ENCODE data around the gene TRAPPC3L. TPM values are rescaled to one million over a fixed set of nuclear protein-coding genes. Genes with fewer than 3 reads are reported as not detected.

The TRAPPC3L gene
- total and polyA plus RNA-seq, 2 of the 8 experiments (the other 6 are each of a cell fraction or from before 2014, with no cell fraction given): not detected

- Histone ChIP-seq H3K9me3 (ENCODE audit: insufficient read depth in 2 of 2, low read depth in 1 of 2, low read length in 1 of 2) (no peaks in the 10 kb centered on the region), H3K79me2 (ENCODE audit: control insufficient read depth in 1 of 2, insufficient read depth in 2 of 2, low read length in 2 of 2) (no peaks in the 10 kb centered on the region), H2BK5ac (ENCODE audit: low read depth, low read length) (no peak overlapping the region), H3K4me1 (replicated peaks in 1 of 4; ENCODE audit: control insufficient read depth in 3 of 4, insufficient read depth in 4 of 4, low read length in 3 of 4) (no peaks in the 10 kb centered on the region), H4K8ac (ENCODE audit: extremely low read depth, insufficient read depth, low read length) (no peak overlapping the region), H4K20me1 (replicated peaks in 1 of 2; ENCODE audit: control insufficient read depth in 1 of 2, insufficient read depth in 2 of 2, low read length in 2 of 2) (no peaks in the 10 kb centered on the region), H2BK12ac (ENCODE audit: low read depth, low read length) (no peak overlapping the region), H3K4ac (replicated peaks; ENCODE audit: insufficient read length, low read depth, low read length) (no peak overlapping the region), H3K9ac (replicated peaks in 1 of 4; ENCODE audit: extremely low read depth in 1 of 4, low read depth in 3 of 4, low read length in 3 of 4) (no peak overlapping the region), H4K5ac (ENCODE audit: insufficient read length, low read depth, low read length) (no peak overlapping the region), H2BK20ac (ENCODE audit: low read length) (no peak overlapping the region), H3K18ac (ENCODE audit: extremely low read depth, low read length) (no peak overlapping the region), H3K36me3 (ENCODE audit: control insufficient read depth in 2 of 4, insufficient read depth in 4 of 4, low read length in 3 of 4) (no peaks in the 10 kb centered on the region), H3K56ac (replicated peaks; ENCODE audit: insufficient read length, low read depth, low read length) (no peak overlapping the region), H3K23ac (ENCODE audit: insufficient read length) (no peak overlapping the region), H3K23me2 (ENCODE audit: low read depth, low read length) (no peaks in the 10 kb centered on the region), H3K14ac (ENCODE audit: insufficient read length) (no peak overlapping the region), H3K27ac (ENCODE audit: low read depth, low read length) (no peak overlapping the region), H3K27me3 (replicated peaks in 1 of 4; ENCODE audit: control insufficient read depth in 3 of 4, extremely low read depth in 1 of 4, insufficient read depth in 3 of 4, low read length in 3 of 4) (no peaks in the 10 kb centered on the region), H3K4me2 (ENCODE audit: insufficient read depth in 1 of 2, low read depth in 2 of 2, low read length in 2 of 2) (no peak overlapping the region), H3K79me1 (ENCODE audit: low read depth, low read length) (no peaks in the 10 kb centered on the region), H2BK15ac (ENCODE audit: low read length) (no peak overlapping the region), H3K4me3 (ENCODE audit: extremely low read depth in 1 of 4, insufficient read depth in 2 of 4, low read depth in 3 of 4, low read length in 4 of 4) (no peak overlapping the region), H4K91ac (replicated peaks; ENCODE audit: insufficient read length, low read length) (no peak overlapping the region), H2AK5ac (ENCODE audit: low read depth, low read length) (no peak overlapping the region), H2AFZ (ENCODE audit: low read length) (no peak overlapping the region), H2BK120ac (replicated peaks; ENCODE audit: low read depth, low read length) (no peak overlapping the region)
- DNase-seq (ENCODE audit: low read depth in 1 of 2, low spot score in 2 of 2) (no peak), FAIRE-seq (no peak)
- WGBS, 2 experiments (ENCODE audit: extremely low coverage in 1 of 2, insufficient coverage in 1 of 2, insufficient read length in 1 of 2, insufficient replicate concordance in 2 of 2, low coverage in 1 of 2, low lambda C conversion rate in 2 of 2, missing lambda C conversion rate in 1 of 2): 87% methylated on average over 2 of the region's 2 CpGs; no CpG with 5 or more reads in 1 of the 2 experiments
- ChIA-PET POLR2A (ENCODE audit: partially characterized antibody) (interaction anchor here (1.6 kb wide), 1 partner anchor 12 kb away, joined by 6 read pairs; the partner anchor contains the start of gene RWDD1), CTCF (ENCODE audit: partially characterized antibody) (interaction anchor here (1.0 to 6.7 kb wide), 25 partner anchors 11 to 343 kb away, joined by 3 to 59 read pairs (median 5); partner anchors contain the start of genes CALHM5, RWDD1 and TSPYL4)
- TF ChIP-seq SP4 (IDR thresholded peaks at IDR 0.05; ENCODE audit: low read length): no peak
- TF ChIP-seq SIN3A (conservative IDR thresholded peaks at IDR 0.05 in 1 of 2, IDR thresholded peaks at IDR 0.05 in 1 of 2; ENCODE audit: low read depth in 1 of 2, low read length in 2 of 2): no peak
- no peak for TF ChIP-seq SIX5 (IDR thresholded peaks at IDR 0.05; ENCODE audit: low read depth, low read length)
- no peak for TF ChIP-seq POU5F1 (IDR thresholded peaks at IDR 0.05; ENCODE audit: low read depth, low read length)
- TF ChIP-seq TBP (IDR thresholded peaks at IDR 0.05; ENCODE audit: low read depth, low read length): no peak
- TF ChIP-seq CEBPB (IDR thresholded peaks at IDR 0.05; ENCODE audit: low read depth, low read length): no peak
- TF ChIP-seq CBX5 (IDR thresholded peaks at IDR 0.05; ENCODE audit: low read depth, low read length): no peak
- TF ChIP-seq CREB1 (IDR thresholded peaks at IDR 0.05): no peak
Measured at GRCh38 chr6:116560130-116560529, 14.6 kb upstream of the TRAPPC3L start.

Data from H1 (cell line).